ENCODE results near the gene CDK5. TPM values are rescaled to one million over a fixed set of nuclear protein-coding genes. Genes with fewer than 3 reads are reported as not detected.

CDK5 gene
- total and polyA plus RNA-seq, 2 of the 13 experiments (the other 11 are each of a cell fraction or from before 2014, with no cell fraction given): 16.4 to 21.3 TPM

- TF ChIP-seq CBX5 (CRISPR knock-in tag; IDR thresholded peaks at IDR 0.05; ENCODE audit: borderline replicate concordance): peak; percentile 84; the same call in 1 of the 2 replicates
- TF ChIP-seq RNF2 (conservative IDR thresholded peaks at IDR 0.05; ENCODE audit: low read depth): no peak
- TF ChIP-seq, protein P1, sequence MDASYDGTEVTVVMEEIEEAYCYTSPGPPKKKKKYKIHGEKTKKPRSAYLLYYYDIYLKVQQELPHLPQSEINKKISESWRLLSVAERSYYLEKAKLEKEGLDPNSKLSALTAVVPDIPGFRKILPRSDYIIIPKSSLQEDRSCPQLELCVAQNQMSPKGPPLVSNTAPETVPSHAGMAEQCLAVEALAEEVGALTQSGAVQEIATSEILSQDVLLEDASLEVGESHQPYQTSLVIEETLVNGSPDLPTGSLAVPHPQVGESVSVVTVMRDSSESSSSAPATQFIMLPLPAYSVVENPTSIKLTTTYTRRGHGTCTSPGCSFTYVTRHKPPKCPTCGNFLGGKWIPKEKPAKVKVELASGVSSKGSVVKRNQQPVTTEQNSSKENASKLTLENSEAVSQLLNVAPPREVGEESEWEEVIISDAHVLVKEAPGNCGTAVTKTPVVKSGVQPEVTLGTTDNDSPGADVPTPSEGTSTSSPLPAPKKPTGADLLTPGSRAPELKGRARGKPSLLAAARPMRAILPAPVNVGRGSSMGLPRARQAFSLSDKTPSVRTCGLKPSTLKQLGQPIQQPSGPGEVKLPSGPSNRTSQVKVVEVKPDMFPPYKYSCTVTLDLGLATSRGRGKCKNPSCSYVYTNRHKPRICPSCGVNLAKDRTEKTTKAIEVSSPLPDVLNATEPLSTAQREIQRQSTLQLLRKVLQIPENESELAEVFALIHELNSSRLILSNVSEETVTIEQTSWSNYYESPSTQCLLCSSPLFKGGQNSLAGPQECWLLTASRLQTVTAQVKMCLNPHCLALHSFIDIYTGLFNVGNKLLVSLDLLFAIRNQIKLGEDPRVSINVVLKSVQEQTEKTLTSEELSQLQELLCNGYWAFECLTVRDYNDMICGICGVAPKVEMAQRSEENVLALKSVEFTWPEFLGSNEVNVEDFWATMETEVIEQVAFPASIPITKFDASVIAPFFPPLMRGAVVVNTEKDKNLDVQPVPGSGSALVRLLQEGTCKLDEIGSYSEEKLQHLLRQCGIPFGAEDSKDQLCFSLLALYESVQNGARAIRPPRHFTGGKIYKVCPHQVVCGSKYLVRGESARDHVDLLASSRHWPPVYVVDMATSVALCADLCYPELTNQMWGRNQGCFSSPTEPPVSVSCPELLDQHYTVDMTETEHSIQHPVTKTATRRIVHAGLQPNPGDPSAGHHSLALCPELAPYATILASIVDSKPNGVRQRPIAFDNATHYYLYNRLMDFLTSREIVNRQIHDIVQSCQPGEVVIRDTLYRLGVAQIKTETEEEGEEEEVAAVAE (CRISPR knock-in tag; IDR thresholded peaks at IDR 0.05; ENCODE audit: borderline replicate concordance): peak; percentile 69; the same call in 1 of the 2 replicates
- TF ChIP-seq ZNF12 (CRISPR knock-in tag; IDR thresholded peaks at IDR 0.05): no peak
- TF ChIP-seq ZNF501 (CRISPR knock-in tag; IDR thresholded peaks at IDR 0.05): no peak
- no peak for TF ChIP-seq ZNF557 (CRISPR knock-in tag; IDR thresholded peaks at IDR 0.05)
- TF ChIP-seq, protein P2, sequence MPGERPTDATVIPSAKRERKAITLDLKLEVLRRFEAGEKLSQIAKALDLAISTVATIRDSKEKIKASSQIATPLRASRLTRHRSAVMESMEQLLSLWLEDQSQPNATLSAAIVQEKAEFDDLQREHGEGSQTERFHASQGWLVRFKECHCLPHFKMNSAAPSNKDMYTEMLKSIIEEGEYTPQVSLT (CRISPR knock-in tag; IDR thresholded peaks at IDR 0.05; ENCODE audit: borderline replicate concordance, low read depth): no peak
- no peak for TF ChIP-seq KDM6A (CRISPR knock-in tag; IDR thresholded peaks at IDR 0.05; ENCODE audit: low read depth)
- no peak for TF ChIP-seq MYC (CRISPR knock-in tag; IDR thresholded peaks at IDR 0.05; ENCODE audit: borderline replicate concordance)
- TF ChIP-seq NR2C2 (CRISPR knock-in tag; IDR thresholded peaks at IDR 0.05; ENCODE audit: borderline replicate concordance): no peak
- no peak for TF ChIP-seq MBD4 (IDR thresholded peaks at IDR 0.05; ENCODE audit: borderline replicate concordance, low read length)
- TF ChIP-seq NBN (conservative IDR thresholded peaks at IDR 0.05): no peak
- no peak for TF ChIP-seq PLRG1 (conservative IDR thresholded peaks at IDR 0.05)
- TF ChIP-seq TP53 (CRISPR knock-in tag; conservative IDR thresholded peaks at IDR 0.05): no peak
- 0 out of 2 replicates have a peak, but pooled peaks have one; percentile 59 for TF ChIP-seq ZNF543 (CRISPR knock-in tag; IDR thresholded peaks at IDR 0.05)
- TF ChIP-seq ZNF816 (CRISPR knock-in tag; IDR thresholded peaks at IDR 0.05; ENCODE audit: borderline replicate concordance): no peak
- no peak for TF ChIP-seq ZNF230 (CRISPR knock-in tag; IDR thresholded peaks at IDR 0.05)
- TF ChIP-seq ZNF629 (CRISPR knock-in tag; conservative IDR thresholded peaks at IDR 0.05): peak; percentile 98
- TF ChIP-seq HNF4G (IDR thresholded peaks at IDR 0.05; ENCODE audit: borderline replicate concordance, low read depth, low read length): no peak
- TF ChIP-seq HNF4G (CRISPR knock-in tag; IDR thresholded peaks at IDR 0.05; ENCODE audit: borderline replicate concordance, low read depth): no peak
- no peak for TF ChIP-seq FOXC1 (CRISPR knock-in tag; IDR thresholded peaks at IDR 0.05; ENCODE audit: borderline replicate concordance)
- TF ChIP-seq, protein P3, sequence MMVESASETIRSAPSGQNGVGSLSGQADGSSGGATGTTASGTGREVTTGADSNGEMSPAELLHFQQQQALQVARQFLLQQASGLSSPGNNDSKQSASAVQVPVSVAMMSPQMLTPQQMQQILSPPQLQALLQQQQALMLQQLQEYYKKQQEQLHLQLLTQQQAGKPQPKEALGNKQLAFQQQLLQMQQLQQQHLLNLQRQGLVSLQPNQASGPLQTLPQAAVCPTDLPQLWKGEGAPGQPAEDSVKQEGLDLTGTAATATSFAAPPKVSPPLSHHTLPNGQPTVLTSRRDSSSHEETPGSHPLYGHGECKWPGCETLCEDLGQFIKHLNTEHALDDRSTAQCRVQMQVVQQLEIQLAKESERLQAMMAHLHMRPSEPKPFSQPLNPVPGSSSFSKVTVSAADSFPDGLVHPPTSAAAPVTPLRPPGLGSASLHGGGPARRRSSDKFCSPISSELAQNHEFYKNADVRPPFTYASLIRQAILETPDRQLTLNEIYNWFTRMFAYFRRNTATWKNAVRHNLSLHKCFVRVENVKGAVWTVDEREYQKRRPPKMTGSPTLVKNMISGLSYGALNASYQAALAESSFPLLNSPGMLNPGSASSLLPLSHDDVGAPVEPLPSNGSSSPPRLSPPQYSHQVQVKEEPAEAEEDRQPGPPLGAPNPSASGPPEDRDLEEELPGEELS (CRISPR knock-in tag; IDR thresholded peaks at IDR 0.05): no peak
- TF ChIP-seq ZNF563 (CRISPR knock-in tag; IDR thresholded peaks at IDR 0.05): no peak
Measured at GRCh38 chr7:151008511-151009323, 49.0 kb downstream of the CDK5 start (continued).

All from HepG2 (cell line).